K562 (cell line): Measurements from ENCODE around the gene HDAC7. TPM values are rescaled to one million over a fixed set of nuclear protein-coding genes. Genes with fewer than 3 reads are reported as not detected.

ENCODE experiments used
- ATAC-seq: fragments of 200-7000 bp; cut with Tn5 transposase; 3 replicates; pipeline ENCODE4 v1.9.1; 2020; ENCODE audit warnings: moderate library complexity
- BruUV-seq: library from RNA; stranded (reverse); fragments of 400-500 nt; replicated peaks from 2 replicates; lab custom pipeline; 2021; lab: Mats Ljungman, UMichigan
- CTCF ChIA-PET: fragments of 300-600 bp; formaldehyde crosslinking; extraction: SDS; loops from one replicate; lab custom pipeline; 2021; ENCODE audit warnings: low intra/inter-chr PET ratio; lab: Yijun Ruan, JAX
- POLR2A ChIA-PET: fragments of 300-600, 350-650 bp; sonication (Branson Sonifier 250); formaldehyde crosslinking; extraction: SDS; loops from one replicate; lab custom pipeline; 2021; ENCODE audit warnings: antibody characterized with exemption, inconsistent platforms; lab: Yijun Ruan, JAX
- DNase-seq, 4 experiments: peaks; one replicate each; pipeline versions ENCODE4 v3.0.0 to v3.0.0-alpha.2; 2011 to 2018; ENCODE audit warnings: low spot score in 3 of 4, mixed read lengths in 3 of 4; ENCODE audit errors: extremely low read depth in 1 of 4
- FAIRE-seq: peaks from 2 replicates; lab custom pipeline; 2011; peaks lifted over from hg19 to GRCh38; lab: Jason Lieb, UNC
- H2AFZ ChIP-seq: 2 replicates; pipeline ENCODE4 v1.6.0; 2011; ENCODE audit warnings: low read depth, low read length, control low read depth, inconsistent platforms
- H3K27ac ChIP-seq: fragments of 200-600 bp; 3 replicates; pipeline ENCODE4 v1.8.0; 2011; ENCODE audit warnings: low read depth, mild to moderate bottlenecking, control low read depth, inconsistent platforms, low read length, moderate library complexity, mixed read lengths; ENCODE audit errors: extremely low read depth
- H3K27me3 ChIP-seq, 2 experiments: fragments of 300-600 bp in 1 of 2; 2 replicates in 1 of 2; 3 replicates in 1 of 2; pipeline versions ENCODE4 v1.6.0 to v1.8.0; 2011; ENCODE audit warnings: inconsistent platforms in 2 of 2, low read length in 2 of 2, mild to moderate bottlenecking in 1 of 2, mixed read lengths in 1 of 2, moderate library complexity in 1 of 2; ENCODE audit not compliant: control insufficient read depth in 2 of 2, insufficient read depth in 2 of 2
- H3K36me3 ChIP-seq: fragments of 300-600 bp; 3 replicates; pipeline ENCODE4 v1.8.0; 2011; ENCODE audit warnings: mild to moderate bottlenecking, low read length, inconsistent platforms; ENCODE audit not compliant: control insufficient read depth, insufficient read depth
- H3K4me1 ChIP-seq, 2 experiments: fragments of 200-600 bp in 1 of 2; replicated peaks in 1 of 2; 2 replicates in 1 of 2; 3 replicates in 1 of 2; pipeline versions ENCODE4 v1.5.1 to v1.8.0; 2011; ENCODE audit warnings: inconsistent platforms in 2 of 2, low read length in 2 of 2, mild to moderate bottlenecking in 1 of 2, mixed read lengths in 1 of 2, moderate library complexity in 1 of 2; ENCODE audit not compliant: control insufficient read depth in 2 of 2, insufficient read depth in 2 of 2
- H3K4me2 ChIP-seq: 2 replicates; pipeline ENCODE4 v1.6.1; 2011; ENCODE audit warnings: low read length, control low read depth, inconsistent platforms, mixed read lengths; ENCODE audit not compliant: insufficient read depth
- H3K4me3 ChIP-seq: fragments of 200-600 bp; sonication (generic), shearing (Covaris generic); 2 replicates; pipeline ENCODE4 v1.5.1; 2016; ENCODE audit warnings: control low read depth, inconsistent platforms
- H3K79me2 ChIP-seq: fragments of 200-600 bp; 3 replicates; pipeline ENCODE4 v1.8.0; 2011; ENCODE audit warnings: low read length, inconsistent platforms; ENCODE audit not compliant: control insufficient read depth, insufficient read depth
- H3K9ac ChIP-seq, 2 experiments: 2 replicates each; pipeline versions ENCODE4 v1.6.0 to v1.6.1; 2011; ENCODE audit warnings: low read depth in 2 of 2, low read length in 2 of 2, control low read depth in 1 of 2, inconsistent platforms in 1 of 2, mild to moderate bottlenecking in 1 of 2, mixed read lengths in 1 of 2; ENCODE audit not compliant: insufficient read depth in 1 of 2
- H3K9me1 ChIP-seq: one replicate; pipeline ENCODE4 v1.6.0; 2011; ENCODE audit warnings: inconsistent platforms, mild to moderate bottlenecking, low read length, moderate library complexity; ENCODE audit not compliant: control insufficient read depth, insufficient read depth
- H3K9me3 ChIP-seq: replicated peaks from 2 replicates; pipeline ENCODE4 v1.5.1; 2011; ENCODE audit warnings: low read depth, low read length, inconsistent platforms; ENCODE audit not compliant: control insufficient read depth, insufficient read depth
- H4K20me1 ChIP-seq: replicated peaks from 2 replicates; pipeline ENCODE4 v1.6.1; 2011; ENCODE audit warnings: low read length, inconsistent platforms, mixed read lengths; ENCODE audit not compliant: control insufficient read depth, insufficient read depth
- CEBPG ChIP-seq, 3 experiments: fragments of 200-800 bp in 1 of 3; sonication (Bioruptor generic) in 1 of 3; sonication (generic) in 1 of 3; formaldehyde crosslinking in 1 of 3; IDR thresholded peaks in 2 of 3; conservative IDR thresholded peaks in 1 of 3; 2 replicates each; pipeline versions ENCODE4 v1.6.1 to v1.8.0; 2016 to 2022; ENCODE audit warnings: missing compliant biosample characterization in 2 of 3, missing genetic modification characterization in 2 of 3, mild to moderate bottlenecking in 1 of 3, missing genetic modification reagents in 1 of 3
- NR4A1 ChIP-seq, 2 experiments: fragments of 250-450 bp in 1 of 2; fragments of 450-650 bp in 1 of 2; sonication (Bioruptor Pico) in 1 of 2; IDR thresholded peaks; 2 replicates each; pipeline versions ENCODE4 v1.4.0 to v1.6.1; 2016 to 2020; ENCODE audit warnings: mild to moderate bottlenecking in 2 of 2, missing compliant biosample characterization in 1 of 2, missing genetic modification characterization in 1 of 2, moderate library complexity in 1 of 2
- PCBP2 ChIP-seq: fragments of 200-400 bp; formaldehyde crosslinking; IDR thresholded peaks from 2 replicates; pipeline ENCODE4 v1.6.1; 2018; ENCODE audit warnings: low read length, low read depth, mild to moderate bottlenecking, moderate library complexity; ENCODE audit not compliant: poor library complexity, severe bottlenecking
- WGBS: fragments of 100-300 bp; shearing (Covaris generic); methylation state at CpG from one replicate; pipeline ENCODE4 v1.1.6; 2016; ENCODE audit warnings: low coverage, mixed read lengths; ENCODE audit not compliant: insufficient coverage; ENCODE audit errors: missing lambda C conversion rate; 5-methylcytosine and 5-hydroxymethylcytosine counted together
- in situ Hi-C: fragments of 300-500 bp; cut with MboI; formaldehyde crosslinking; loops from 4 replicates; pipeline ENCODE4 v1.15.0; 2018; ENCODE audit warnings: inconsistent platforms, mixed read lengths
- intact Hi-C: fragments of 100-400 bp; cut with micrococcal nuclease; formaldehyde crosslinking; loops from 2 replicates; pipeline ENCODE4 v1.14.2; 2022
- polyA plus RNA-seq, 8 experiments: library from polyadenylated mRNA; depleted of rRNA in 4 of 8; stranded (reverse) in 5 of 8; unstranded in 3 of 8; fragments of >200 nt; fragmentation: Nextera tagmentation in 2 of 8; fragmentation: Illumina TruSeq in 1 of 8; extraction: Ambion mirVana in 2 of 8; extraction: Trizol in 1 of 8; gene quantifications; 2 replicates each; pipeline versions ENCODE4 v1.2.1 to v1.2.3, GENCODE V29; 2011 to 2014; ENCODE audit warnings: inconsistent platforms in 1 of 8, missing spikeins in 1 of 8
- total RNA-seq, 7 experiments: library from RNA; depleted of rRNA in 6 of 7; stranded (reverse); fragments of >200 nt in 6 of 7; fragmentation: Illumina TruSeq in 2 of 7; extraction: Trizol in 2 of 7; gene quantifications; 2 replicates each; pipeline versions ENCODE4 v1.2.1 to v1.2.3, GENCODE V29; 2011 to 2021; ENCODE audit warnings: low replicate concordance in 1 of 7
- TF ChIP-seq, protein P1 (sequence below), 2 experiments: fragments of 450-650 bp in 1 of 2; sonication (generic) in 1 of 2; formaldehyde crosslinking in 1 of 2; IDR thresholded peaks in 1 of 2; conservative IDR thresholded peaks in 1 of 2; 2 replicates each; pipeline versions ENCODE4 v1.6.1 to v1.8.1; 2016 to 2023; ENCODE audit warnings: mild to moderate bottlenecking in 2 of 2, moderate library complexity in 2 of 2, inconsistent platforms in 1 of 2, missing genetic modification reagents in 1 of 2

HDAC7 gene
- total and polyA plus RNA-seq, 9 of the 15 experiments (the other 6 are each of a cell fraction or from before 2014, with no cell fraction given): 2.5 to 129 (median 31.1) TPM

DNA sequence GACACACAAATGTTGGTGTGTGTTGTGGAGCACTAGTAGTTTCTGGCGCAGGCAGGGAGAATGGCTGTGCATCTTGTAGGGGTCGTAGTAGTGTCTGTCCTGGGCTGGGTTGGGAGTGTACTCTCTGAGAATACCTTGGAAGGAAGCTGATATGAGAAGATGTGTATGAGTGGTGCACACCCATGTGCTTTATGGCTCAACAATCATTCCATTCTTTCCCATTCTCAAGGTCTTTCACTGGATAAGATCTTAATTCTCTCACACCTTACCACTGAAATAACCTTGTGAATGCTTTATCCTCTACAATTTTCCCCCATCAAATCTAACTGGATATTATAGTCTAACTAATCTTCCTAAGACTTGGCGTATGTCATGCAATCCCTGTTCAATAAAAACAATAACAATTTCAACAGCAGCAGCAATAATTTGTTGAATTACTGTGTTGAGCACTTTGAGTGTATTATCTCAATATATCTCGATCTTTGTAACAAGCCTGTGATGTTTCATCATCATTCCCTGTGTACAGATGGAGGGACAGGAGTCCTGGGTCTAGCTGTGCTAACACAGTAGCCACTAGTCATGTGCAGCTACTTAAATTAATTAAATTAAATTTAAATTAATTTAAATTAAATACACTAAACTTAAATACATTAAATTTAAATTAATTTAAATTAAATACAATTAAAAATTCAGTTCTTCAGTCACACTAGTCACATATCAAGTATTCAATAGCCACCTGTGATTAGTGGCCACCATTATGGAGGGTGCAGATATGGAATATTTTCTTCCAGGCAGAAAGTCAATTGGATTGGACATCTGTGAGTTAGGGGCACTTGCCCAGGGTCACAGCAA, 50.2 kb downstream of the HDAC7 start:
- no TSS peak for BruUV-seq
- WGBS: 52% methylated on average over 4 of the region's 4 CpGs
- intact Hi-C loops: no loop called here

More for the DNA sequence above, 50.2 kb downstream of the HDAC7 start:
- TF ChIP-seq PCBP2: no peak
- no peak for TF ChIP-seq NR4A1 (CRISPR knock-in tag; IDR thresholded peaks at IDR 0.05)
- TF ChIP-seq NR4A1 (tag; IDR thresholded peaks at IDR 0.05): 0 out of 2 replicates have a peak, but pooled peaks have one; percentile 46
- peak; percentile 30; the same call in 1 of the 2 replicates for TF ChIP-seq CEBPG (CRISPR knock-in tag; IDR thresholded peaks at IDR 0.05)
- no peak for TF ChIP-seq CEBPG (tag; conservative IDR thresholded peaks at IDR 0.05 in 1 of 2, IDR thresholded peaks at IDR 0.05 in 1 of 2)
- TF ChIP-seq, protein P1, sequence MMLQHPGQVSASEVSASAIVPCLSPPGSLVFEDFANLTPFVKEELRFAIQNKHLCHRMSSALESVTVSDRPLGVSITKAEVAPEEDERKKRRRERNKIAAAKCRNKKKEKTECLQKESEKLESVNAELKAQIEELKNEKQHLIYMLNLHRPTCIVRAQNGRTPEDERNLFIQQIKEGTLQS (IDR thresholded peaks at IDR 0.05): peak; percentile 86
- TF ChIP-seq, protein P1 (CRISPR knock-in tag; conservative IDR thresholded peaks at IDR 0.05): no peak
- in situ Hi-C loops: loop anchor here (10.0 kb wide), 1 partner anchor 55 kb away; no protein-coding TSS in a partner anchor
- Histone ChIP-seq H3K79me2 (peaks cover 14% of the 10 kb centered on the region), H3K4me3 (no peak overlapping the region), H3K27ac (no peak overlapping the region), H3K9me3 (no peaks in the 10 kb centered on the region), H3K4me1 (peaks cover 22 to 36% of the 10 kb centered on the region in 2 experiments), H3K27me3 (no peaks in the 10 kb centered on the region), H3K9me1 (no peaks in the 10 kb centered on the region), H2AFZ (no peak overlapping the region), H3K36me3 (no peaks in the 10 kb centered on the region), H4K20me1 (no peaks in the 10 kb centered on the region), H3K9ac (no peak overlapping the region), H3K4me2 (no peak overlapping the region)
- DNase-seq: no peak
- FAIRE-seq: no peak
- ChIA-PET CTCF (interaction anchor here (1.1 kb wide), 1 partner anchor 68 kb away, joined by 4 read pairs; no protein-coding TSS in a partner anchor), POLR2A (interaction anchor here (0.6 to 1.3 kb wide), 7 partner anchors 8 to 66 kb away, joined by 3 to 4 read pairs (median 3); no protein-coding TSS in a partner anchor)
- ATAC-seq: no peak
